HG03460 (cell line): Measurements from ENCODE around the gene VPS11.

Source experiments
- ATAC-seq: cut with Tn5 transposase; IDR thresholded peaks from one replicate; pipeline ENCODE4 v1.9.1; 2021; ENCODE audit not compliant: unreplicated experiment

The VPS11 gene

GRCh38 chr11:119078675-119079420 lies 11.2 kb downstream of the VPS11 start:
- ATAC-seq, result no peak

DNA sequence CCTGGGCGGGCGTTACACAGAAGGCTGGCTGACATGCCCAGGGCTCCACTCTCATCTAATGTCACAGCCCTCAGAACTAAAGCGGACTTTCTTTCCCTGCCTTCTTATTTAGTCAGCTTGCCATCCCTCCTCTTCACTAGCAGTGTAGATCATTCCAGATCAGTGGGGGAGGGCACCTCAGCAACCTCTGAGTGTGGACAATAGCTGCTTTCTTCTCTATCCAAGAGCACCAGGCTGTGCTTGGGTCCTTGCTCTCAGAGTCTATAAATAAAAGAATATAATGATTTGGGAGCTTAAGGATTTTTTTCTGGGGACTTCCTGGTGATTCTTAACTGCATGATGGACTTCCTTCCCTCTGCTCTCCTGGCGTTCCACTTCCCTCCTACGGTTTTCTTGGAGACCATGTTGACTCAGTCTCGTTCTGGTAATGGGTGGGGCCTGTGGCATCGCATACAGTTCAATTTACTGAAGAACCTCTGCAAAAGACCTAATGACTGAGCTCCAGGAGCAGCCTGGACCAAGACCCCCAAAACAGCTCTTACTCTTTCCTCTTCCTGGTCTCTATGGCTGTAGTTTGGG lies 14.2 kb downstream of the VPS11 start:
- no peak for ATAC-seq

DNA sequence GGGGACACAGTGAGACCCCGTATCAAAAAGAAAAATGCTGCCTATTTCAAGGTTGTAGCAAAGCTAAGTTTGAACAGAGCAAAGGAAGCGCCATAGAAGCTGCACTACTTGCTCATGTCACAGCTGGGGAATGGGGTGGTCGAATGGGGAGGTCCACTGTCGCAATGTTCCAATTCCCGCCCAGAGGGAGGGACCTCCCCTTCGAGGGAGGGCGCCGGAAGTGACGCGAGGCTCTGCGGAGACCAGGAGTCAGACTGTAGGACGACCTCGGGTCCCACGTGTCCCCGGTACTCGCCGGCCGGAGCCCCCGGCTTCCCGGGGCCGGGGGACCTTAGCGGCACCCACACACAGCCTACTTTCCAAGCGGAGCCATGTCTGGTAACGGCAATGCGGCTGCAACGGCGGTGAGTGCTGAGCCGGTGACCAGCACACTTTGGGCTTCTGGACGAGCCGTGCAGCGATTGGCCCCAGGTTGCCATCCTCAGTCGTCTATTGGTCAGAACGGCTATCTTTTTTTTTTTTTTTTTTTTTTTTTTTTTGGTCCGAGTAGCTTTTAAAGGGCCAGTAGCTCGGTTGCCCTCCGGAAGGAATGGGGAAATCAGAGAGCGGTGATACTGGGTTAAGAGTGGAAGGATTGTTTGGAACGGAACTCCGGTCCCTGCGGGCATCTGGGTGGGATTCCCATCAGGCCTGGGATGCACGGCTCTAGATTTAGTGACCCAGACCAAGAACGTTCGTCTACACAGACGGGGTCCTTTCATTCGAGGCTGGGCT lies 17.2 kb downstream of the VPS11 start, which contains the start of gene HMBS:
Gene HMBS (plus strand): TSS at position 219 of the 774 bp plus-strand sequence. CDS start 153 bp downstream, at position 372.
- ATAC-seq, result peak; percentile 85

DNA sequence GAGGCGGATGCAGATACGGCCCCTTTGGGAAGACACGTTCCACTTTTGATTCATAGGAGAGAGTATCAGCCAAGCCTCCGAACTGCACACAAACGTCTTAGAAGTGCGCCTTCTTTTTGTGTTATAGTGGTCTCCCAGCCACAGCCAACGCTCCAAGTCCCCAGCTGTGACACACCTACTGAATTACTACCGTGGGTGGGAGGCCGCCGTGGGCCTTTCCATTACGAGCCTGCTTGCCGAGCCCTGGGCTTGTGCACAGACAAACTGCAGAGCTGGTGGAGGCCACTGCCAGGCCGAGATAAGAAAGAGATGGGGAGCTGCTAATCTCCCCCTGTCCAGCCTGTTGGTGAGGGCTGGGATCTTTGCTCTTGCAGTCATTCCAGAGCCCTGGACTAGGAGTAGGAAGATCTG lies 17.8 kb downstream of the VPS11 start:
- peak; percentile 20 for ATAC-seq

DNA sequence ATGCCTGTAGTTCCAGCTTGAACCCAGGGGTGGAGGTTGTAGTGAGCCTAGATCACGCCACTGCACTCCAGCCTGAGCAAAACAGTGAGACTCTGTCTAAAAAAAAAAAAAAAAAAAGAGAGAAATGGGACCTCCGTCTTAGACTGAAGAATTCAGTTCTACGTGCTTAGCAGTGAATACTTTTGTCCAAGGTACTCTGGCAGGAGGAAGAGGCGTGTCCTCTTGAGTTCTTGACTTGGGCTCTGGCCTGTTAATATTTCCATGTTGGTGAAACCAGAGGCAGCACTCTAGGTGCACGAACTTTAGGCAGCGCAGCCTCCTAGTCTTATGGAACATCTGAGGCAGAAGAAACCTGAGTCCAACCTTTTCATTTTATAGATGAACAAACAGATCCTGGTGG lies 19.5 kb downstream of the VPS11 start:
- ATAC-seq, result no peak

DNA sequence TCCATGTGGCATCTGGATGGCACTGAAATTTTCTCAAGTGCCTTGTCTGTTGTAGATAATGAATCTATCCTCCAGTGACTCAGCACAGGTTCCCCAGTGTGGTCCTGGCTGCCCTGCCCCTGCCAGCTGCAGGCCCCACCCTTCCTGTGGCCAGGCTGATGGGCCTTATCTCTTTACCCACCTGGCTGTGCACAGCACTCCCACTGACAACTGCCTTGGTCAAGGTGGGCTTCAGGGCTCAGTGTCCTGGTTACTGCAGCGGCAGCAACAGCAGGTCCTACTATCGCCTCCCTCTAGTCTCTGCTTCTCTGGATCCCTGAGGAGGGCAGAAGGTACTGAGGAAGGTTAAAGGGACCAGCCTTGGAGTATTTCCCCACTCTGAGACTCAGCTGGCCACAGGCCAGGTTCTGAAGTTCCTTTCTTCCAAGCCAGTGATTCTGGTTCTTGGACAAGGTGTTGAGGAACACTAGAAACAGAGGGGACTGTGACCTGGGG lies 20.2 kb downstream of the VPS11 start:
- ATAC-seq, result no peak

DNA sequence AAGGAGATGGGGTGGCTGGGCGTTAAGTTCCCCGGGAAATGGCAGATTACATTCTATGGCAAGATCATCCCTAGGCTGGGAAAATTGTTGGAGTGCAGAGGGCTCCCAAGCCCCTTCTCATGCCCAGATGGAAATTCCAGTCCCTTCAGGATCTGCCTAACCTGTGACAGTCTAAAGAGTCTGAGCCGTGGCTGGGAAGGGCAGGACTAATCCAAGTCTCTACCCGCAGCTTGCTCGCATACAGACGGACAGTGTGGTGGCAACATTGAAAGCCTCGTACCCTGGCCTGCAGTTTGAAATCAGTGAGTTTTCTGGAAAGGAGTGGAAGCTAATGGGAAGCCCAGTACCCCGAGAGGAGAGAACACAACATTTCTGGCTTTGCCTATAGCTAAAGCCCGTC lies 20.8 kb downstream of the VPS11 start:
- no peak for ATAC-seq

DNA sequence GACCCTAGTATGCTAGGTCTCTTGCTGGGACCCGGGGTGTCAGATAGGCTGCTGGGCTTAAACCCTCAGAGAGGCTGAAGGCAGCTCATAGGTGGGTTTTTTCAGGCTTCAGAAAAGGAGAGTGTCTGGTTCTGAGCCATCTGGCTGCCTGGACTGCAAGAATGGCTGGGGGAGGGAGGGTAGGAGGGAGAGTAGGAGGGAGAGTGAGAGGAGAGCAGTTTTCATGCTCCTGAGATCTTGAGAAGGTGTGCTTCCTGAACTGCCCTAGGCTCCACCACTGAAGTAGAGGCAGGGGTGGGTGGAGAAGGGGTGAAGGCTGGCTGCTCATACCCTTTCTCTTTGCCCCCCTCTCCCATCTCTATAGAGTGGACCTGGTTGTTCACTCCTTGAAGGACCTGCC lies 21.7 kb downstream of the VPS11 start:
- ATAC-seq, result no peak

- ATAC-seq, result no peak
These were observed 23.6 kb downstream of the VPS11 start for GRCh38 chr11:119091178-119091577.

DNA sequence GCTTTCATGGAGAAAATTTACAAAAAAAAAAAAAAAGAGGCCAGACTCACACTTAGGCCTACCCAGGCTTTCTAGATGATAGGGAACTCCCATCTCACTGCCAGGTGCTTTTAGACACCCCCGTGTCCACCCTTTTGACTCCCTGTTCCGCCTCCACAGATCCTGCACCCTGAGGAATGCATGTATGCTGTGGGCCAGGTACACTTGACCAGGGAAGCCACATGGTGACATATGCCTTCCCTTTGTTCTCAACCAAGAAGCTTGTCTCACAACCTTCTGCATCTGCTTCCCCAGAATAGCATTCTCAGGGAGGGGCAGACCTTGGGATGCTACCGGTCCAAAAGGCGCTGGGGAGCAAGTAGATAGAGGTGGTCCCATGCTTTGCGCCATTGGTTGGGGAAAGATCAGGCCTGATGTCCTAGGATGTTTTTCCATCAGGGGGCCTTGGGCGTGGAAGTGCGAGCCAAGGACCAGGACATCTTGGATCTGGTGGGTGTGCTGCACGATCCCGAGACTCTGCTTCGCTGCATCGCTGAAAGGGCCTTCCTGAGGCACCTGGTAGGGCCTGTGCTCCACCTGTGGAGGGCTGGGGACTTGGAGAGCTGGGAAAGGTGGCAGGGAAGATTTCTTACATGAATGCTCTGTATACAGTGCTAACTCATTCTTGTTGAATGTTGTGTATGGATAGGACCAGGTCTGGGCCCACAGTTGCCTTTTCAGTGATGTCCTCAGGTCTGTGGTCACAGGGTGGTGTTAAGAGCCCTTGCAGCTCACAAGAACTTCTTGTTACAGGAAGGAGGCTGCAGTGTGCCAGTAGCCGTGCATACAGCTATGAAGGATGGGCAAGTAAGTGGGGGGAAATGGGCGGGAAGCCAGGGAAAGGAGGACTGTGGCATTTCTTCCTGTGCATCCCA lies 24.6 kb downstream of the VPS11 start:
- ATAC-seq, result no peak

DNA sequence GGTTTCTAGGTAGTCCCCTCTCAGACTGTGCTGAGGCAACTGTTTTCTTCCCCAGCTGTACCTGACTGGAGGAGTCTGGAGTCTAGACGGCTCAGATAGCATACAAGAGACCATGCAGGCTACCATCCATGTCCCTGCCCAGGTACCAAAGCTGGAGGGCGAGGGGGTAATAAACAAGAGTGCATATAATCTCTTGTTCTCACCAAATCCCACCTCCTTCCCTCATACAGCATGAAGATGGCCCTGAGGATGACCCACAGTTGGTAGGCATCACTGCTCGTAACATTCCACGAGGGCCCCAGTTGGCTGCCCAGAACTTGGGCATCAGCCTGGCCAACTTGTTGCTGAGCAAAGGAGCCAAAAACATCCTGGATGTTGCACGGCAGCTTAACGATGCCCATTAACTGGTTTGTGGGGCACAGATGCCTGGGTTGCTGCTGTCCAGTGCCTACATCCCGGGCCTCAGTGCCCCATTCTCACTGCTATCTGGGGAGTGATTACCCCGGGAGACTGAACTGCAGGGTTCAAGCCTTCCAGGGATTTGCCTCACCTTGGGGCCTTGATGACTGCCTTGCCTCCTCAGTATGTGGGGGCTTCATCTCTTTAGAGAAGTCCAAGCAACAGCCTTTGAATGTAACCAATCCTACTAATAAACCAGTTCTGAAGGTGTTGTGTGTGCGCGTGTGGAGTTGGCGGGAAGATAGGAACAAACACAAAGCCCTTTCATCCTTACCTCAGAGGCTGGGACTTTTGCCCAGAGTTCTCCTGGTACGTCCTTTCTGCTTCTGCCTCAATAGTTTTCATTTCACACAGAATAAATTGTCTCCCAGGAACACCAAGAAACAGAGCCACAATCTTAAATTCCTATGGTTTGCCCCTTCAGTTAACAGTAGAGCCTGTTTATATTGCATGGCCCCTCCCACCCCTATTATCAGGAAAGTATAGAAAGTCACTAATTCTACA lies 25.5 kb downstream of the VPS11 start:
- no peak for ATAC-seq

GRCh38 chr11:119093942-119094815 lies 26.6 kb downstream of the VPS11 start:
- ATAC-seq, result peak; percentile 2

- ATAC-seq, result peak; percentile 39
These were observed 27.1 kb downstream of the VPS11 start for GRCh38 chr11:119094816-119095065.

DNA sequence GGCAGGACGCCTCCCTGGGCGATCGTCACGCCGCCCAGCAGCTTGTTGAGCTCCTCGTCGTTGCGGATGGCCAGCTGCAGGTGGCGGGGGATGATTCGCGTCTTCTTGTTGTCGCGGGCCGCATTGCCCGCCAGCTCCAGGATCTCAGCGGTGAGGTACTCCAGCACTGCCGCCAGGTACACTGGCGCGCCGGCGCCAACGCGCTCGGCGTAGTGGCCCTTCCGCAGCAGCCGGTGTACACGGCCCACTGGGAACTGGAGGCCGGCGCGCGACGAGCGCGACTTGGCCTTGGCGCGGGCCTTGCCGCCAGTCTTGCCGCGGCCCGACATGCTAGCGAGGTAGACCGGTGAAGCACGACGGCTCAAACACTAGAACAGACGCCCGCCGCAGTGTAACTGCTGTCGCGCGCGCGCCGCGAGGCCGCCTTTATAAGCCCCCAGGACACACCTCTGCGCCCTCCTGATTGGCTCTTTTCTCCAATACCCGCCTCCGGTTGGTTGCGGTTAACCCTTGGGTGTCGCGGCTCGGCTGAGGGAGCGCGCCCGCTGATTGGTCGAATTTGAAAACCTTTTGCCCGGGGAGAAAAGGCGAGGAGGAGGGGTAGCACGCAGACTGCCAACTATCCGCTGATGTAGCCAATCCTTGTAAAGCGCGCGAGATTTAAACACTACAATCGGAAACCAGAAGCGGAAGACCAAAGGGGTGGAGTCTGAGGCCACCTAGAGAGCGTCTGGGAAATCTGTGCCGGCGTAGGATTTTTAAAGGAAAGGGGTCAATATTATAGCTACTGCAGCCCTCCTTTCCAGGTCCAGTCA lies 27.7 kb downstream of the VPS11 start:
- peak; percentile 79 for ATAC-seq

DNA sequence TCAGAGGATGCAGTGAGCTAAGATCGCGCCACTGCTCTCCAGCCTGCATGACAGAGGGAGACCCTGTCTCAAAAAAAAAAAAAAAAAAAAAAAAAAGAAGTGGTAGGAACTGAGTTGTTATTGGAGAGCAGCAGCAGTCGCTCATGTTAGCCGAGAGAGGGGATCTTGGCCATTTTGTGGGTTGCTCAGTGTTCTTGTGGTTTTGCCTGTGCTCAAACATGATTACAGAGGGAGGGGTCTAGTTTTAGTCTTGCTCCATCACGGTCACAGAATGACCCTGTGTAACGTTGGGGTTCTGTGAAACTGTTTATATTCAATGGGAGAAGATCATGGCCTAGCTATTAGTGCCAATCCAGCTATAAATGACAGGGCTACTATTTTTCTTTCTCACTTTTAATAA lies 32.1 kb downstream of the VPS11 start:
- ATAC-seq, result no peak

GRCh38 chr11:119100246-119100970 lies 32.8 kb downstream of the VPS11 start:
- ATAC-seq, result no peak

DNA sequence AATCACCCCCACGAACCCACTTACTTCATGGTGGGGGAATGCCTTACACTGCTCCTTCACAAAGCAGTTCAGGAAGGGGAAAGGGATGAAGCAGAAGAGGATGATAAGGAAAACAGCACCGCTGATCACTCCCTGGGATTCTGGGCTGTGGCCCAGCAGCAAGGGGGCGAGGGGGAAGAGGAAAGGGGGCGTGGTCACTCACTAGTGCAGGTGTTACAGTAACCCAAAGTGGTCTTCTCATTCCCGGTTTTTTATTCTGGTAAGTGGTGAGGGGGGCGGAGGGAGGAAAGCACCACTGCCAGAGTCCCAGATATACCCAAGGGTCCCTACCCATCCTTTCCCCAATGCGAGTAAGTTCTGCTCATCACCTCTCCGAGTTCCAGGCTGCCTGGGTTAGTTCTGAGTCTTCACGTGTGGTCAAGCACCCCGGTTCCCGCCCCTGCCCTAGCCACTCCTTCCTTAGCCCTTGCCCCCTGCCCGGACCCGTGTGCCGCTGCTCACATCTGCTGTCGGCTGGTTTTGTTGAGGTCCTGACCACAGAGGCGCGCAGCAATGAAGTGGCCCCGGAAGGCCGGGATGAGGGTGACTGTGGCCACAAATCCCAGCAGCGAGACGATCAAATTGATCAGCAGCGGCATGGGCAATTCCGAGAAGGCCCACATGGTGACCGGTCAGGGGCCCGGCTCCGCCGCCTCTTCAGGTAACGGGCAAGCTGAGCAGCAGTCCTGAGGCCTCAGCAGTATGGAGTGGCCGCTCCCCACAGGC lies 33.6 kb downstream of the VPS11 start:
- peak; percentile 14 for ATAC-seq
